ENCODE data around the gene DOC2A. TPM values are rescaled to one million over a fixed set of nuclear protein-coding genes. Genes with fewer than 3 reads are reported as not detected.
A peak's percentile ranks its signal among the peaks of the same experiment; 100 is the strongest.

The DOC2A gene
- total and polyA plus RNA-seq, 9 of the 15 experiments (the other 6 are each of a cell fraction or from before 2014, with no cell fraction given) = 0.03 to 0.38 (median 0.28) TPM; not detected in 1

GRCh38 chr16:29995911-29996765 lies 14.7 kb downstream of the DOC2A start, which contains the start of gene INO80E (continued):
- peak; percentile 93 for TF ChIP-seq ETV1 (tag; conservative IDR thresholded peaks at IDR 0.05; ENCODE audit: low read depth)
- TF ChIP-seq, protein P1, sequence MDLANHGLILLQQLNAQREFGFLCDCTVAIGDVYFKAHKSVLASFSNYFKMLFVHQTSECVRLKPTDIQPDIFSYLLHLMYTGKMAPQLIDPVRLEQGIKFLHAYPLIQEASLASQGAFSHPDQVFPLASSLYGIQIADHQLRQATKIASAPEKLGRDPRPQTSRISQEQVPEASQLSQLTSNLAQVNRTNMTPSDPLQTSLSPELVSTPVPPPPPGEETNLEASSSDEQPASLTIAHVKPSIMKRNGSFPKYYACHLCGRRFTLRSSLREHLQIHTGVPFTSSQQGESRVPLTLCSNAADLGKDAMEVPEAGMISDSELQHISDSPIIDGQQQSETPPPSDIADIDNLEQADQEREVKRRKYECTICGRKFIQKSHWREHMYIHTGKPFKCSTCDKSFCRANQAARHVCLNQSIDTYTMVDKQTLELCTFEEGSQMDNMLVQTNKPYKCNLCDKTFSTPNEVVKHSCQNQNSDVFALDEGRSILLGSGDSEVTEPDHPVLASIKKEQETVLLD (IDR thresholded peaks at IDR 0.05) = peak; percentile 46; the same call in 1 of the 2 replicates
- peak; percentile 97 for TF ChIP-seq ZNF143 (CRISPR knock-in tag; IDR thresholded peaks at IDR 0.05)
- TF ChIP-seq ESRRB (CRISPR knock-in tag; IDR thresholded peaks at IDR 0.05; ENCODE audit: borderline replicate concordance) = no peak
- TF ChIP-seq EGR1 (conservative IDR thresholded peaks at IDR 0.05) = peak; percentile 84
- no peak for TF ChIP-seq NFE2 (IDR thresholded peaks at IDR 0.05; ENCODE audit: low read depth)
- no peak for TF ChIP-seq ZNF431 (CRISPR knock-in tag; IDR thresholded peaks at IDR 0.05)
- no peak for TF ChIP-seq ZC3H4 (CRISPR knock-in tag; IDR thresholded peaks at IDR 0.05; ENCODE audit: borderline replicate concordance)
- TF ChIP-seq EWSR1 (IDR thresholded peaks at IDR 0.05; ENCODE audit: borderline replicate concordance, low read depth, partially characterized antibody) = no peak
- TF ChIP-seq, protein P2, sequence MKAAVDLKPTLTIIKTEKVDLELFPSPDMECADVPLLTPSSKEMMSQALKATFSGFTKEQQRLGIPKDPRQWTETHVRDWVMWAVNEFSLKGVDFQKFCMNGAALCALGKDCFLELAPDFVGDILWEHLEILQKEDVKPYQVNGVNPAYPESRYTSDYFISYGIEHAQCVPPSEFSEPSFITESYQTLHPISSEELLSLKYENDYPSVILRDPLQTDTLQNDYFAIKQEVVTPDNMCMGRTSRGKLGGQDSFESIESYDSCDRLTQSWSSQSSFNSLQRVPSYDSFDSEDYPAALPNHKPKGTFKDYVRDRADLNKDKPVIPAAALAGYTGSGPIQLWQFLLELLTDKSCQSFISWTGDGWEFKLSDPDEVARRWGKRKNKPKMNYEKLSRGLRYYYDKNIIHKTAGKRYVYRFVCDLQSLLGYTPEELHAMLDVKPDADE (conservative IDR thresholded peaks at IDR 0.05; ENCODE audit: control insufficient read depth, low read depth, low read length) = peak; percentile 96
- no peak for TF ChIP-seq FOXJ3 (CRISPR knock-in tag; IDR thresholded peaks at IDR 0.05)
- no peak for TF ChIP-seq PTTG1 (tag; IDR thresholded peaks at IDR 0.05; ENCODE audit: low read depth)
- TF ChIP-seq GTF2A2 (tag; IDR thresholded peaks at IDR 0.05) = no peak
- TF ChIP-seq PRMT5 (CRISPR knock-in tag; IDR thresholded peaks at IDR 0.05) = no peak
- TF ChIP-seq KLF16 (IDR thresholded peaks at IDR 0.05) = no peak
- no peak for TF ChIP-seq TCFL5 (CRISPR knock-in tag; conservative IDR thresholded peaks at IDR 0.05)
- TF ChIP-seq ZBTB7A (IDR thresholded peaks at IDR 0.05; ENCODE audit: borderline replicate concordance, control insufficient read depth, low read depth, low read length) = no peak
- TF ChIP-seq BRF1 (IDR thresholded peaks at IDR 0.05; ENCODE audit: borderline replicate concordance, extremely low read depth, insufficient read length) = no peak
- peak; percentile 62; the same call in 1 of the 2 replicates for TF ChIP-seq ZNF644 (tag; IDR thresholded peaks at IDR 0.05; ENCODE audit: low read depth)
- TF ChIP-seq MTA1 (IDR thresholded peaks at IDR 0.05; ENCODE audit: borderline replicate concordance) = peak; percentile 95
- TF ChIP-seq, protein P3, sequence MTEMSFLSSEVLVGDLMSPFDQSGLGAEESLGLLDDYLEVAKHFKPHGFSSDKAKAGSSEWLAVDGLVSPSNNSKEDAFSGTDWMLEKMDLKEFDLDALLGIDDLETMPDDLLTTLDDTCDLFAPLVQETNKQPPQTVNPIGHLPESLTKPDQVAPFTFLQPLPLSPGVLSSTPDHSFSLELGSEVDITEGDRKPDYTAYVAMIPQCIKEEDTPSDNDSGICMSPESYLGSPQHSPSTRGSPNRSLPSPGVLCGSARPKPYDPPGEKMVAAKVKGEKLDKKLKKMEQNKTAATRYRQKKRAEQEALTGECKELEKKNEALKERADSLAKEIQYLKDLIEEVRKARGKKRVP (CRISPR knock-in tag; IDR thresholded peaks at IDR 0.05) = no peak
- TF ChIP-seq ZNF445 (CRISPR knock-in tag; IDR thresholded peaks at IDR 0.05; ENCODE audit: low read depth) = no peak
